GM12874 (cell line): ENCODE data around the gene COL18A1.

Experiments used
- CTCF ChIP-seq: IDR thresholded peaks from 2 replicates; pipeline ENCODE4 v1.5.1; 2011; ENCODE audit warnings: low read depth, mild to moderate bottlenecking, control low read depth, low read length, moderate library complexity; ENCODE audit not compliant: insufficient read depth

Gene COL18A1

GRCh38 chr21:45471525-45472221 lies 66.7 kb downstream of the COL18A1 start:
- no peak for TF ChIP-seq CTCF

GRCh38 chr21:45472445-45473365 lies 67.7 kb downstream of the COL18A1 start:
- no peak for TF ChIP-seq CTCF

- no peak for TF ChIP-seq CTCF
Observed at GRCh38 chr21:45473496-45474322, 68.7 kb downstream of the COL18A1 start.

- TF ChIP-seq CTCF, result no peak
Observed at GRCh38 chr21:45474323-45474950, 69.5 kb downstream of the COL18A1 start.

- TF ChIP-seq CTCF, result no peak
Observed at GRCh38 chr21:45475004-45475685, 70.2 kb downstream of the COL18A1 start.

GRCh38 chr21:45475797-45476570 lies 71.0 kb downstream of the COL18A1 start:
- no peak for TF ChIP-seq CTCF
